Calu3 (cell line): ENCODE measurements around the gene ARHGEF28. TPM values are rescaled to one million over a fixed set of nuclear protein-coding genes. Genes with fewer than 3 reads are reported as not detected.

ENCODE experiments used
- BruUV-seq: library from RNA; stranded (reverse); fragments of 400-500 nt; replicated peaks from 2 replicates; lab custom pipeline; 2021; lab: Mats Ljungman, UMichigan
- CTCF ChIA-PET: fragments of 300-600 bp; sonication (Branson Sonifier 250); formaldehyde crosslinking; loops from one replicate; lab custom pipeline; 2022; ENCODE audit warnings: antibody characterized with exemption; lab: Charles Lee
- DNase-seq: peaks from one replicate; pipeline ENCODE4 v3.0.0; 2022
- H3K27ac Mint-ChIP-seq: one replicate; pipeline ENCODE4 v1.8.0; 2022; ENCODE audit warnings: mixed read lengths; ENCODE audit not compliant: unreplicated experiment
- H3K27me3 Mint-ChIP-seq: one replicate; pipeline ENCODE4 v1.8.0; 2022; ENCODE audit warnings: mixed read lengths; ENCODE audit not compliant: unreplicated experiment
- H3K36me3 Mint-ChIP-seq: one replicate; pipeline ENCODE4 v1.8.0; 2022; ENCODE audit warnings: mild to moderate bottlenecking, moderate library complexity, mixed read lengths; ENCODE audit not compliant: insufficient read depth, unreplicated experiment
- H3K4me1 Mint-ChIP-seq: one replicate; pipeline ENCODE4 v1.8.0; 2022; ENCODE audit warnings: mild to moderate bottlenecking, low read depth, mixed read lengths; ENCODE audit not compliant: unreplicated experiment
- H3K4me3 Mint-ChIP-seq: one replicate; pipeline ENCODE4 v1.8.0; 2022; ENCODE audit warnings: mild to moderate bottlenecking, low read depth, moderate library complexity, mixed read lengths; ENCODE audit not compliant: unreplicated experiment
- H3K9me3 Mint-ChIP-seq: one replicate; pipeline ENCODE4 v1.8.0; 2022; ENCODE audit warnings: low read depth, mixed read lengths; ENCODE audit not compliant: unreplicated experiment
- intact Hi-C: fragments of 100-400 bp; cut with micrococcal nuclease; formaldehyde crosslinking; loops from one replicate; pipeline ENCODE4 v1.10.0; 2022; ENCODE audit not compliant: unreplicated experiment
- total RNA-seq: library from RNA; stranded (reverse); gene quantifications from 2 replicates; pipeline ENCODE4 v1.2.3, GENCODE V29; 2022
- TF ChIP-seq, protein P1 (sequence below): fragments of 200-600 bp; IDR thresholded peaks from one replicate; pipeline ENCODE4 v1.8.0; 2022; ENCODE audit warnings: antibody characterized with exemption; ENCODE audit not compliant: unreplicated experiment

Gene ARHGEF28
- total RNA-seq, 1 experiment from 2014 or later: 92.0 TPM

DNA sequence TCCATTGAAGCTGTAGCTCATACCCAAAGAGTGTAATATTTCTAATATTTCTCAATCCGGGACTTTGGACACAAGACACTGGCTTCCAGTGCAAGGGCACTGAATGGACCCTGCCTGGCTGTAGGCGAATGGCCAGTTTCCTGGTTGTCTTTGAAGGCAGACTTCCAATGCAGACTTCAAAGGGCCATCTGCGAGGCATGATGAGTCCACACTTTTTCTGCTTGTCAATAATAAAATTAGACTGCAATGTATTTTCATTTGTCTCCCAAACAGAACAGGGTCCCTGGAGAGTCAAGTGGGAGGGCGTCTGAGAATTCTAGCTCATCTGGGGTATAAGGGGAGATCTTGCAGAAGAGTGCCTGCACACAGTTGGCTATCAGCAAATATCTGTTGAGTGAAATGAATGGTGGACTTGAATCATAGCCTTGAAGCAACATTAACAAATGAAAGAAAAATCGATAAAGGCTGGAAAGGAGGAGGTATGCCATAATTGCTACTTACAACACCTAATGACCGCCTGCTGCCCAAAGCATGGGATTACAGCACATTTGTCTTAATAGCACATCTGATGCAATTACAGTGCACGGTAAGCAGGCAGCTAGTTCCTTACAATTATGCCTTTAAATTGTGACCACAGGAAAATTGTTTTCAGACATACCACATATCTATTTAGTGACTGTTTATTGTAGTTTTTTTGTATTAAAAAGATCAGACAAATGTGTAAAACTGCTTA is 137.5 kb downstream of the ARHGEF28 start:
- CTCF ChIA-PET: interaction anchor here (0.6 to 1.0 kb wide), 2 partner anchors 15 to 59 kb away, joined by 3 to 5 read pairs; no protein-coding TSS in a partner anchor
- intact Hi-C loops: no loop called here
- peaks cover 12% of the 10 kb centered on the region for H3K36me3 Mint-ChIP-seq
- H3K9me3 Mint-ChIP-seq: peaks cover 9% of the 10 kb centered on the region
- peak; percentile 30 for DNase-seq
- BruUV-seq: no TSS peak
- H3K4me3 Mint-ChIP-seq: no peak overlapping the region
- peaks cover 25% of the 10 kb centered on the region for H3K4me1 Mint-ChIP-seq
- H3K27me3 Mint-ChIP-seq: no peaks in the 10 kb centered on the region
- TF ChIP-seq, protein P1, sequence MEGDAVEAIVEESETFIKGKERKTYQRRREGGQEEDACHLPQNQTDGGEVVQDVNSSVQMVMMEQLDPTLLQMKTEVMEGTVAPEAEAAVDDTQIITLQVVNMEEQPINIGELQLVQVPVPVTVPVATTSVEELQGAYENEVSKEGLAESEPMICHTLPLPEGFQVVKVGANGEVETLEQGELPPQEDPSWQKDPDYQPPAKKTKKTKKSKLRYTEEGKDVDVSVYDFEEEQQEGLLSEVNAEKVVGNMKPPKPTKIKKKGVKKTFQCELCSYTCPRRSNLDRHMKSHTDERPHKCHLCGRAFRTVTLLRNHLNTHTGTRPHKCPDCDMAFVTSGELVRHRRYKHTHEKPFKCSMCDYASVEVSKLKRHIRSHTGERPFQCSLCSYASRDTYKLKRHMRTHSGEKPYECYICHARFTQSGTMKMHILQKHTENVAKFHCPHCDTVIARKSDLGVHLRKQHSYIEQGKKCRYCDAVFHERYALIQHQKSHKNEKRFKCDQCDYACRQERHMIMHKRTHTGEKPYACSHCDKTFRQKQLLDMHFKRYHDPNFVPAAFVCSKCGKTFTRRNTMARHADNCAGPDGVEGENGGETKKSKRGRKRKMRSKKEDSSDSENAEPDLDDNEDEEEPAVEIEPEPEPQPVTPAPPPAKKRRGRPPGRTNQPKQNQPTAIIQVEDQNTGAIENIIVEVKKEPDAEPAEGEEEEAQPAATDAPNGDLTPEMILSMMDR: no peak
- peak overlapping the region; percentile 17 for H3K27ac Mint-ChIP-seq

DNA sequence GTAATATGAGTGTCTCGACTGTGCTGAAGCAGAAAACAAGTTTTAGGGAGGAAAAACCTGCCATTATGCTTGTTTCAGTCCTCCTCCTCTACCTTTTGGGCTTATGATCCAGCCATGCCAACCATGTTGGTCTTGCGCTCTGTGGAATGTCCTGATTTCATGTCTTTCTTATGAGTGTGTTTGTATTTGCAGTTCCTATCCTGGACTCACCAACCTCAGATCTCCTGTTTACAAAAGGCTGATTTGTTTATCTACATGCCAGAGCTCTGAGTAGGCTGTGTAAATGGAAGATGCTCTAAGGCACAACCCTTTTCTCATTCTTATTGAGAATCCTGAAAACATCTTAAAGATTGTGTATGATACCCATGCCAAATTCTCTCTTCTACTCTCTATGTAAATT is 138.6 kb downstream of the ARHGEF28 start:
- peaks cover 12% of the 10 kb centered on the region for H3K36me3 Mint-ChIP-seq
- peak overlapping the region; percentile 17 for H3K27ac Mint-ChIP-seq
- H3K9me3 Mint-ChIP-seq: peaks cover 9% of the 10 kb centered on the region
- intact Hi-C loops: no loop called here
- H3K27me3 Mint-ChIP-seq: no peaks in the 10 kb centered on the region
- H3K4me1 Mint-ChIP-seq: peaks cover 25% of the 10 kb centered on the region
- CTCF ChIA-PET: interaction anchor here (1.0 kb wide), 1 partner anchor 58 kb away, joined by 3 read pairs; no protein-coding TSS in a partner anchor
- H3K4me3 Mint-ChIP-seq: no peak overlapping the region
- BruUV-seq: no TSS peak
- peak; percentile 11 for DNase-seq
- TF ChIP-seq, protein P1: no peak

DNA sequence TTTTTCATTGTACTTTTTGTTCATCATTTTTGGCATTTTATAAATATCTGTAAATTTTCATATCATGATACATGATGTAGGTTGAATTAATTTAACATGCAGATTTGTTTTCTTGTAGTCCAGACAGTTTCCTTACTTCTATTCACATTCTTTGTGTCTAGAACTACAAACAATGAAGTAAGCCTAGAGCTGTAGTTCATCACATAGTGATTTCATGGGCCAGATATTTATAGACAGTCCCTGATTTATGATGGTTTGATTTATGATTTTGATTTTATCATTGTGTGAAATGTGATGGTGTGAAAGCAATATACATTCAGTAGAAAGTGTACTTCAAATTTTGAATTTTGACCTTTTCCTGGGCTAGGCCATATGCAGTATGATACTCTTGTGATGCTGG is 139.0 kb downstream of the ARHGEF28 start:
- no TSS peak for BruUV-seq
- CTCF ChIA-PET: no interaction called here

DNA sequence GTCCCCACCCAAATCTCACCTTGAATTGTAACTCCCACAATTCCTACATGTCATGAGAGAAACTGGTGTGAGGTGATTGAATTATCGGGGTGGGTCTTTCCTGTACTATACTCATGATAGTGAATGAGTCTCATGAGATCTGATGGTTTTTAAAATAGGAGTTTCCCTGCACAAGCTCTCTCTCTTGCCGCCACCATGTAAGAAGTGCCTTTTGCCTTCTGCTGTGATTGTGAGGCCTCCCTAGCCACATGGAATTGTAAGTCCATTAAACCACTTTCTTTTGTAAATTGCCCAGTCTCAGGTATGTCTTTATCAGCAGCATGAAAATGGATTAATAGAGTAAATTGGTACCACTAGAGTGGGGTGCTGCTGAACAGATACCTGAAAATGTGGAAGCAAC is 140.9 kb downstream of the ARHGEF28 start:
- Mint-ChIP-seq H3K36me3 (peaks cover 12% of the 10 kb centered on the region), H3K27ac (peak overlapping the region; percentile 39)
- CTCF ChIA-PET: no interaction called here

More for the DNA sequence above, 139.0 kb downstream of the ARHGEF28 start:
- H3K4me1 Mint-ChIP-seq: peaks cover 25% of the 10 kb centered on the region
- H3K36me3 Mint-ChIP-seq: peaks cover 12% of the 10 kb centered on the region
- no peak for DNase-seq
- peaks cover 9% of the 10 kb centered on the region for H3K9me3 Mint-ChIP-seq
- H3K4me3 Mint-ChIP-seq: no peak overlapping the region
- TF ChIP-seq, protein P1: no peak
- H3K27ac Mint-ChIP-seq: peak overlapping the region; percentile 17
- intact Hi-C loops: no loop called here
- H3K27me3 Mint-ChIP-seq: no peaks in the 10 kb centered on the region

More for the DNA sequence above, 140.9 kb downstream of the ARHGEF28 start:
- peaks cover 9% of the 10 kb centered on the region for H3K9me3 Mint-ChIP-seq
- H3K27me3 Mint-ChIP-seq: no peaks in the 10 kb centered on the region
- BruUV-seq: no TSS peak
- intact Hi-C loops: no loop called here
- peaks cover 25% of the 10 kb centered on the region for H3K4me1 Mint-ChIP-seq
- TF ChIP-seq, protein P1: no peak
- H3K4me3 Mint-ChIP-seq: no peak overlapping the region
- no peak for DNase-seq
